H1 (cell line): ENCODE results near the gene STARD13. TPM values are rescaled to one million over a fixed set of nuclear protein-coding genes. Genes with fewer than 3 reads are reported as not detected.

Source experiments
- BCL11A ChIP-seq, 2 experiments: IDR thresholded peaks; one replicate each; pipeline ENCODE4 v1.6.1; 2011; ENCODE audit warnings: low read depth in 2 of 2, low read length in 2 of 2, mild to moderate bottlenecking in 2 of 2
- CEBPB ChIP-seq: IDR thresholded peaks from 2 replicates; pipeline ENCODE4 v1.6.1; 2012; ENCODE audit warnings: low read depth, low read length
- CHD1 ChIP-seq: IDR thresholded peaks from 2 replicates; pipeline ENCODE4 v1.6.1; 2012; ENCODE audit warnings: low read depth, low read length, improper control_type of control experiment
- KDM1A ChIP-seq: fragments of 200-600, 300-600 bp; sonication (generic); IDR thresholded peaks from 2 replicates; pipeline ENCODE4 v1.7.1; 2016; ENCODE audit warnings: mild to moderate bottlenecking, low read length, borderline replicate concordance
- SIN3A ChIP-seq, 2 experiments: IDR thresholded peaks in 1 of 2; conservative IDR thresholded peaks in 1 of 2; 2 replicates each; pipeline ENCODE4 v1.6.1; 2011 to 2012; ENCODE audit warnings: low read length in 2 of 2, improper control_type of control experiment in 1 of 2, low read depth in 1 of 2, mild to moderate bottlenecking in 1 of 2
- TAF7 ChIP-seq: optimal IDR thresholded peaks from 2 replicates; pipeline ENCODE3; 2011; ENCODE audit warnings: low read depth, mild to moderate bottlenecking, inconsistent platforms, low read length, moderate library complexity, borderline replicate concordance
- polyA plus RNA-seq, 7 experiments: library from polyadenylated mRNA; depleted of rRNA in 3 of 7; stranded (reverse) in 5 of 7; unstranded in 2 of 7; fragments of >200 nt in 5 of 7; fragments of 200-250 nt in 2 of 7; gene quantifications; 1 replicate in 5 of 7; 2 replicates in 1 of 7; 4 replicates in 1 of 7; pipeline versions ENCODE4 v1.2.1 to v1.2.3, GENCODE V29; 2011 to 2013; ENCODE audit warnings: missing spikeins in 2 of 7, mixed read lengths in 2 of 7
- total RNA-seq: library from RNA; stranded (reverse); fragmentation: NEBNext Ultra II Directional; extraction: Animal tissue kit (Norgen Biotek cat#: 25700); gene quantifications from 2 replicates; pipeline ENCODE4 v1.2.1, GENCODE V29; 2021

STARD13 gene
- total and polyA plus RNA-seq, 2 of the 8 experiments (the other 6 are each of a cell fraction or from before 2014, with no cell fraction given) = 0.82 to 2.9 TPM

DNA sequence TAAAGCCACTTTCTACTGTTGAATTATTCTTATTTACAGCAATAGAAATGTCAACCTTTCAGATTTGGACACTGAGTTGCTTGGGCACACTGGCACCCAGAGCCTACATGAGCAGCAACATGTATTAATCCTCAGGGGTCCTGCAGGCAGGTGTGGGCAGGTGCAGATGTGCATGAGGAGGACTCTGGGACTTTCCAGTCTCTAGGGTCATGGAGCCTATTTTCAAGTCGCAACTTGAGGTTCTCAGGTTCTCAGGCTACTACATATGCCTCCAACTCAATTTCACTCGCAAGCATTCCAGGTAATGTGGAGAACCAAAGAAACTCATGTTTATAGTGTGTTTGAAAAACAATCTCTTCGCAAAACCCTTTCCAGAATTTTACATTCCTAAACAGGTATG is 73.2 kb downstream of the STARD13 start (continued):
- TF ChIP-seq SIN3A (conservative IDR thresholded peaks at IDR 0.05 in 1 of 2, IDR thresholded peaks at IDR 0.05 in 1 of 2; ENCODE audit: low read depth in 1 of 2, low read length in 2 of 2) = no peak
- no peak for TF ChIP-seq TAF7
- no peak for TF ChIP-seq KDM1A
- no peak for TF ChIP-seq CEBPB
- no peak for TF ChIP-seq BCL11A (IDR thresholded peaks at IDR 0.05; ENCODE audit: low read depth in 2 of 2, low read length in 2 of 2)
- no peak for TF ChIP-seq CHD1
